HFF-Myc (cell line): ENCODE measurements around the gene ZNF14.
"Not testable (repeated sequence)": the region's sequence is repeated elsewhere in the genome, so short reads cannot be mapped to it uniquely, and the experiment has no call there.

ENCODE experiments used
- DNase-seq: peaks from one replicate; pipeline ENCODE4 v3.0.0-alpha.2; 2011; ENCODE audit warnings: low read depth; ENCODE audit errors: extremely low read depth
- H3K4me3 ChIP-seq: replicated peaks from 2 replicates; pipeline ENCODE4 v1.5.1; 2011; ENCODE audit warnings: low read depth, mild to moderate bottlenecking, control low read depth, low read length
- CTCF ChIP-seq: IDR thresholded peaks from 2 replicates; pipeline ENCODE4 v1.5.1; 2012; ENCODE audit warnings: mild to moderate bottlenecking, low read depth, low read length, control low read depth; ENCODE audit errors: missing control alignments

The ZNF14 gene

GRCh38 chr19:19710506-19710905, 22.4 kb downstream of the ZNF14 start:
- DNase-seq = no peak
- TF ChIP-seq CTCF = no peak
- no peak overlapping the region for H3K4me3 ChIP-seq

DNA sequence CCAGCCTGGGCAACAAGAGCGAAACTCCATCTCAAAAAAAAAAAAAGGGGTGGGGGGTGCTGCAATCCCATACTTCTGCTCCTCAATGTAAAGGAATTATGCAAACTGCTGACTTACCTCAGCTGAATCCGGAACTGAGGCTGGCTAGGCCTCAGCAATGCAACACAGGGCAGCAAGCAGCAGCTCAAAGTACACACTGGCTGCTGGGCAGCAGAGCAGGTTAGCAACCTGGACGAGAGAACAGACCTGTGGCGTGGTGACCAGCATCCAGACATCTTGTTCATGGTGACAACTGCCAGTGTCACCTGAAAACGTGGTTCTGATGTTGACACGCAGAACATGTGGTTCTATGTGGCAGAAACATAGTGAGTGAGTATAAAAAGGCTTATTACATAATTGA, 28.1 kb downstream of the ZNF14 start:
- no peak overlapping the region for H3K4me3 ChIP-seq
- no peak for DNase-seq
- no peak for TF ChIP-seq CTCF

- not testable (repeated sequence) for DNase-seq, H3K4me3 ChIP-seq
Observed at GRCh38 chr19:19700493-19700892, 32.4 kb downstream of the ZNF14 start.

- H3K4me3 ChIP-seq = no peak overlapping the region
- no peak for TF ChIP-seq CTCF
- DNase-seq = no peak
Observed at GRCh38 chr19:19697589-19697988, 35.3 kb downstream of the ZNF14 start.

- no peak for DNase-seq
- no peak overlapping the region for H3K4me3 ChIP-seq
- TF ChIP-seq CTCF = no peak
Observed at GRCh38 chr19:19696386-19696785, 36.5 kb downstream of the ZNF14 start.

GRCh38 chr19:19691683-19692082, 41.2 kb downstream of the ZNF14 start:
- no peak for TF ChIP-seq CTCF
- no peak for DNase-seq
- no peak overlapping the region for H3K4me3 ChIP-seq

- not testable (repeated sequence) for DNase-seq, H3K4me3 ChIP-seq
Observed at GRCh38 chr19:19689023-19689422, 43.9 kb downstream of the ZNF14 start.

- no peak for DNase-seq
- no peak for TF ChIP-seq CTCF
- H3K4me3 ChIP-seq = no peak overlapping the region
Observed at GRCh38 chr19:19687090-19687489, 45.8 kb downstream of the ZNF14 start.
